ENCODE data around the gene EMILIN2. TPM values are rescaled to one million over a fixed set of nuclear protein-coding genes. Genes with fewer than 3 reads are reported as not detected.

Gene EMILIN2
- total and polyA plus RNA-seq, 2 of the 13 experiments (the other 11 are each of a cell fraction or from before 2014, with no cell fraction given) = 7.6 to 8.2 TPM

- TF ChIP-seq ZNF687 (CRISPR knock-in tag; IDR thresholded peaks at IDR 0.05) = peak; percentile 92
- peak; percentile 76; the same call in 1 of the 2 replicates for TF ChIP-seq ZFY (CRISPR knock-in tag; IDR thresholded peaks at IDR 0.05)
- no peak for TF ChIP-seq ZBTB40 (IDR thresholded peaks at IDR 0.05)
- peak; percentile 71; the same call in 1 of the 2 replicates for TF ChIP-seq ZBTB40 (CRISPR knock-in tag; IDR thresholded peaks at IDR 0.05)
- peak; percentile 22; the same call in 1 of the 2 replicates for TF ChIP-seq HOMEZ (CRISPR knock-in tag; IDR thresholded peaks at IDR 0.05; ENCODE audit: low read depth)
- peak; percentile 82; the same call in 1 of the 2 replicates for TF ChIP-seq NFKBIZ (CRISPR knock-in tag; IDR thresholded peaks at IDR 0.05)
- 0 out of 2 replicates have a peak, but pooled peaks have one; percentile 47 for TF ChIP-seq ZNF800 (CRISPR knock-in tag; IDR thresholded peaks at IDR 0.05)
- TF ChIP-seq SALL1 (CRISPR knock-in tag; IDR thresholded peaks at IDR 0.05) = peak; percentile 57
- no peak for TF ChIP-seq NFE2L1 (CRISPR knock-in tag; IDR thresholded peaks at IDR 0.05; ENCODE audit: borderline replicate concordance)
- TF ChIP-seq SIN3A (IDR thresholded peaks at IDR 0.05; ENCODE audit: borderline replicate concordance, low read depth, low read length) = 0 out of 2 replicates have a peak, but pooled peaks have one; percentile 14
Measured at GRCh38 chr18:2905854-2906703, 59.3 kb downstream of the EMILIN2 start (continued).

Measured in HepG2 (cell line).